Peyer's patch (tissue), 4 donors: ENCODE measurements around the gene NPFFR1.
"Not testable (repeated sequence)": the region's sequence is repeated elsewhere in the genome, so short reads cannot be mapped to it uniquely, and the experiment has no call there.

Experiments used
- CTCF ChIP-seq, 6 experiments: fragments of 450-650 bp in 4 of 6; fragments of 200-600 bp in 2 of 6; sonication (generic) in 1 of 6; IDR thresholded peaks; one replicate each; pipeline ENCODE4 v1.5.1; 2017 to 2019; ENCODE audit warnings: antibody characterized with exemption in 6 of 6, mild to moderate bottlenecking in 3 of 6, moderate library complexity in 1 of 6
- POLR2A ChIP-seq, 2 donors: fragments of 450-650 bp; IDR thresholded peaks; one replicate each; pipeline ENCODE4 v1.5.1; 2017; ENCODE audit warnings: antibody characterized with exemption in 2 of 2, mild to moderate bottlenecking in 2 of 2, moderate library complexity in 2 of 2

- not testable (repeated sequence) for TF ChIP-seq POLR2A, CTCF (IDR thresholded peaks at IDR 0.05)
Observed at GRCh38 chr10:70257816-70258215, 26.0 kb downstream of the NPFFR1 start.
